G401 (cell line): ENCODE measurements around the gene LIN28B. TPM values are rescaled to one million over a fixed set of nuclear protein-coding genes. Genes with fewer than 3 reads are reported as not detected.

ENCODE experiments used
- DNase-seq: peaks from one replicate; pipeline ENCODE4 v3.0.0-alpha.2; 2015; ENCODE audit warnings: low spot score
- in situ Hi-C: cut with HindIII; loops from 2 replicates; pipeline ENCODE4 v1.10.0; 2016; ENCODE audit warnings: low sequenced_read_pairs, mixed read lengths
- total RNA-seq: library from RNA; depleted of rRNA; stranded (reverse); fragments of >200 nt; shearing (Covaris generic); gene quantifications from 2 replicates; pipeline ENCODE4 v1.2.3, GENCODE V29; 2014

The LIN28B gene
- total RNA-seq, 1 experiment from 2014 or later, result 84.7 TPM

DNA sequence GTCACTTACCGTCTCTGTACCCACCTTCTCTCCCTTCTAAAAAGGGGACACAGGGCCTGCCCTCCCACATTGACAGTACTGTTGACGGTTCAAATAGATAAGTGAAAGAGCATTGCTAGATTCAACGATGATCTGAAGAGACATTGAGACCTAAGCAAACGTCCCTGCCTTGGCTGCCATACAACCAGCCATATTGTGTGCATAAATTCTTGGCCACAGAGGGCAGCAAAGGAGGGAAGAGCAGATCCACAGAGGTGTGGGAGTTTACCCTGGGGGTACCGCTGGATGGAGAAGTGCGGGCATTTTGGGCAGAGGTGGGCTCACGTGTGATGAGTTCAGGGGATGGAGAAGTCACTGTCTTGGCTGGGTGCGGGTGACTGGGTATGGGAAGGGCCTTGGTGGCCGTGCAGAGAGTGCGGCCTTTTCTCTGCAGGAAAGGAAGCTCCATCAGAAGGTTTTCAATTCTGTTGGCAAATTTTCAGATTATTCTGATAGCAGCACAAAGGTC, 137.3 kb downstream of the LIN28B start:
- in situ Hi-C loops, result no loop called here
- DNase-seq, result no peak

DNA sequence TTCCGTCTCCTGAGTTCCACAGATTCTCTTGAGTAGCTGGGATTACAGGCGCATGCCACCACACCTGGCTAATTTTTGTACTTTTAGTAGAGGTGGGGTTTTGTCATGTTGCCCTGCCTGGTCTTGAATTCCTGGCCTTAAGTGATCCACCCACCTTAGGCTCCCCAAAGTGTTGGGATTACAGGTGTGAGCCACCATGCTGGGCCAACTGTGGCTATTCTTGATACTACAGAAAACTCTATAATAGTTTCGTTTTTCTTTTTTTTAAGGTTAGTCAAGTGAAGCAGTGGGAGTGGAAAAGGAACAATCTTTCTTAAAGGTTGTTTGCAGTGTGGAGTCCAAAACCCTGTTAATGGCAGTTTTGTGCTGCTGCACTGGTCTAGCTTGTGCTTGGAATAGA, 138.2 kb downstream of the LIN28B start:
- in situ Hi-C loops, result no loop called here
- no peak for DNase-seq

GRCh38 chr6:105097288-105097687, 140.4 kb downstream of the LIN28B start:
- DNase-seq, result no peak
- in situ Hi-C loops, result no loop called here

- in situ Hi-C loops, result no loop called here
- no peak for DNase-seq
Observed at GRCh38 chr6:105099371-105099770, 142.5 kb downstream of the LIN28B start.

- in situ Hi-C loops, result no loop called here
- DNase-seq, result no peak
Observed at GRCh38 chr6:105102186-105102585, 145.3 kb downstream of the LIN28B start.

DNA sequence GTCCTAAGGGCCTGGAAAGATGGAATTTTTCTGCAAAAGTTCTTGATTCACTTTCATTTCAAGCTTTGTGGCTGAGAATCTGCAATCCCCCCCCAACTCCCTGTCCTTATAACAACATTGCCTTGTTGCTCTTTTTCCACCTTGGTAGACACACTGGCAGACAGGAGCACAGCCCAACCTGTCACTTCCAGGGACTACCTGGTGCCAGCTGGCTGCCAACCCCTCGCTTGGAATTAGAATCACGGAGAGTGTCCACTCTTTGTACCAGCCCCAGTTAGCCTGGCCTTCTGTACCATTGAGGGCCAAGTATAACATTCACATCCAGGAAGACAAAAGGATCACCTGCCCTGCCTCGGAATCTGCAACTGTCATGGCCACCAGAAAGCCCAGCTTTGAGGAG, 148.2 kb downstream of the LIN28B start:
- in situ Hi-C loops, result no loop called here
- DNase-seq, result no peak

GRCh38 chr6:105106260-105106659, 149.4 kb downstream of the LIN28B start:
- no peak for DNase-seq
- in situ Hi-C loops, result no loop called here

DNA sequence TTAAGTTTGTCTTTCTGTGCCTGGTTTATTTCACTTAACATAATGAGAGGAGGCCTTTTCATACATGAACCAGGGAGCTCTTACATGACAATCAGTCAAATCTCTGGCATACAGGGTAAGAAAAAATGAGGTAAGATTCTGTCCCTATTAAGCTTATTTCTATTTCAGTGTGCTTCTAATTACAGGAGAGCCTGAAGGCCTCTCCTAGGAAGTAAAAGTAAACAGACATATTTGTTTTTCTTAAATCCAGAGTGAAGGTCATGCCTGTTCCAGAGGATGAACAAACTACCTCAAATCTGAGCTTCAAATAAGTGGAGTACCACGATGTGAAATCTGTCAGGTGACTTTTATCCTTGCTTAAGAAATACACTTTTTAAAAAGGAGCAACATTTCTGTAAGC, 150.3 kb downstream of the LIN28B start:
- DNase-seq, result no peak
- in situ Hi-C loops, result no loop called here

DNA sequence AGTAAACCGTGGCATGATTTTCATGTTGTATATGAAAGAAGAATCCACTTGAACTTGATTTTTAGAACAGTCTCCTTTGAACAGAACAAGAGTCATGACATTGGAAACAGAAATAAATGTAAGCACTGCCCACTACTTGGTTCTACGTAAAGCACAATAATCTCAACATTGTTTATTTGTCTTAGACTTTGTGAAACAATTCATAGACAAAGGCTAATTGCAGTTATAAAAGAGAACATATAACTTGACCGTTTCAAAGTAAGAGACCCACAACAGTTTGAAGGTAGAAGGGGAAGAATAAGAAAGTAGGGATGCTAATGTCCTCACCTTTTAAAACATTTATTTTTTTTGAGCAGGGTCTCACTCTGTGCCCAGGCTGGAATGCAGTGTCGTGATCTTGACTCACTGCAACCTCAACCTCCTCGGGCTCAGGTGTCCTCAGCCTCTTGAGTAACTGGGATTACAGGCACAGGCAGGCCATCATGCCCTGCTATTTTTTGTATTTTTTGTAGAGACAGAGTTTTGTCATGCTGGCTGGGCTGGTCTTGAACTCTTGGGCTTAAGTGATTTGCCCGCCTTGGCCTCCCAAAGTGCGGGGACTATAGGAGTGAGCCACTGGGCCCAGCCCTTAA, 151.8 kb downstream of the LIN28B start:
- in situ Hi-C loops, result no loop called here
- no peak for DNase-seq

DNA sequence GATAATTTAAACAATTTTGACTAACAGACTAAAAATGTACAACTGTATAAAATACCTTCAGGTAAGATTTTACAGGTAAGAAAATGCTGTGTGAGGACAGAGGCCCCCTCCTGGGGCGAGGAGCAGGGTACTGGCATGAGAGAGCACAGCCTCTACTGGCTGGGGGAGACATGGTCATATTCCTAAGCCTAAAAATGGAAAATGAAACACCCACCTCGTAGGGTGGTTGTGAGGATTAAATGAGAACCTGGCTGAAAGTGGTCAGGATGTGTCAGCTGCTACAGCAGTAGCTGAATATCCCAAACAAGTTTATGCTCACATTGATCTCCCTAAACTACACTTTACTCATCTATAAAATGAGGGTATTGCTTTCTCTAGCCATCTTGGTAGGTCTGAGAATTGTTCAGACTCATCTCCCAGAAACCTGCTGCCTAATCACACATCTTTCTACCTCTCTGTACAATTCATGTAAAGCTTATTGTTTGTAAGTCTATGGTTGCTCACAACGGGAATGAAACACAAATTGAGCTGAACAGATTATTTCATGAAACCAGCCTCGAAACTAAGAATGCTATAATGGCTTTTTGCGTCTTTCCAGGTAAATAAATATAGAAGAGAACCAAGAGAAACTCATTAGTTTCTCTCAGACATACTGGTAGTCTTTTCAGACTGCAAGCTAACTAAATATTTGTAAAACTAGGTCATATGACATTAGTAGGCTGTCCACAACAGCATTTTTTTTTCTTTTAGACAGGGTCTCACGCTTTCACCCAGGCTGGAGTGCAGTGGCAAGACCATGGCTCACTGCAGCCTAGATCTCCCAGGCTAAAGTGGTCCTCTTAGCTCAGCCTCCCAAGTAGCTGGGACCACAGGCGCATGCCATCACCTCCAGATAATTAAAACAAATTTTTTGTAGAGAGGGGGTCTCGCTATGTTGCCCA, 153.3 kb downstream of the LIN28B start:
- no peak for DNase-seq
- in situ Hi-C loops, result no loop called here

- DNase-seq, result no peak
- in situ Hi-C loops, result no loop called here
Observed at GRCh38 chr6:105111105-105111504, 154.2 kb downstream of the LIN28B start.

GRCh38 chr6:105111871-105112270, 155.0 kb downstream of the LIN28B start:
- in situ Hi-C loops, result no loop called here
- no peak for DNase-seq

DNA sequence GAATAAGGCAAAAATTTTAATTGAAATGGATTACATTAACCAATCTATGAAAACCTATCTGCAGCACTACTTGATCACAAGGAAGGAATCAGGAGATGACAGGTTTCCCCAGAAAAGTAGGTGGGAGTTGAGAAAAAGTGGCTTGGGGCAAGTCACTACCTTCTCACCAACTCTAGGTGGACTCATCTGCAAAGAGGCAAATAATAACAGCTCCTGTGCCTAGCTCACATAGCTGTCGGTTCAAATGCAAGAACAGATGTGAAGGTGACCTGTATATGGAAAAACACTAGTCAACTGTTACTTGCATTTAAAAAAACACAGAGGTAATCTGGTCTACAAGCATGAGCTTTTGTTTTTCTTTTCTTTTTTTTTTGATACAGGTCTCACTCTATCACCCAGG, 155.7 kb downstream of the LIN28B start:
- DNase-seq, result no peak
- in situ Hi-C loops, result no loop called here

- no peak for DNase-seq
- in situ Hi-C loops, result no loop called here
Observed at GRCh38 chr6:105113422-105113821, 156.5 kb downstream of the LIN28B start.

DNA sequence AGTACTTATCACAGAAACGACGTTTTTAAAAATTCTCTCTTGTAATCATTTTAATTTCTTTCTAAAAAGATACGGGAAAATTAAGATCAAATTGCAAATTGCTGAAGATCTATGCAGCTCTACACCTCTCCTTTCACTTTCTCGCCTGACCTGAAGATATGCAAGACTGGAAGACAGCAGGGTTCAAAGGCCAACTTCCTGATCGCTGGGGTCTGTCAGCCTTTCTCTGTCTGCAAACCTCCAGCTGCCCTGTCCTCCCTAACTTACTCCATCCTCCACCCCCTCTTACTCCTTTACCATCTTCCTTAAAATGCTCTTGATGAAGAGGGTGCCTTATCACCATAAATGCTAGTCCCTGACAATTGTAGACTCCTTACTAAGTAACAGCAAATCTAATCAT, 159.2 kb downstream of the LIN28B start:
- no peak for DNase-seq
- in situ Hi-C loops, result no loop called here

- no peak for DNase-seq
- in situ Hi-C loops, result no loop called here
Observed at GRCh38 chr6:105120570-105120969, 163.7 kb downstream of the LIN28B start.

DNA sequence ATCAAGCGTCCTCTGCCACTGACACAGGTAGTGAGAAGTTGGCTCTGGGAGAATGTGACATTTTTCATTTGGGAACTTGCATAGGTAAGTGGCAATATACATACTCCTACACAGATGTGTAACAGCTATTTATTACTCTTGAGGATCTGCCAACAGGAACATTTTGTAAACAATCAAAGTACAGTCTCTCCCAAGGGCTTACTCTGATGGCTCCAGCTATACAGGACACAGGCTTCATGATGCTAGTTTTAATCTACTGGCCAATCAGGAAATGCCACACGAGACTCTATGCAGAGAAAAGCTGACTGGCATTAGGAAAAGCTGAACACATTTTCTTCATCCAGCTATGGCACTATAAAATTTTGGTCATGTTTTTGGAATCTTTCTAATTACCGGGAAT, 165.1 kb downstream of the LIN28B start:
- in situ Hi-C loops, result no loop called here
- no peak for DNase-seq

- DNase-seq, result no peak
- in situ Hi-C loops, result no loop called here
Observed at GRCh38 chr6:105122717-105123116, 165.8 kb downstream of the LIN28B start.
